ENCODE measurements around the gene TIGD7. TPM values are rescaled to one million over a fixed set of nuclear protein-coding genes. Genes with fewer than 3 reads are reported as not detected.

TIGD7 gene
- total RNA-seq, result 2.5 and 2.7 TPM in 2 replicates

GRCh38 chr16:3305109-3306068 lies at the start of gene TIGD7, which contains the start of gene ZNF75A:
TIGD7 (minus strand) TSS chr16:3305430; CDS start chr16:3300614, 4,816 bp downstream.
ZNF75A (plus strand) TSS chr16:3305497; CDS start chr16:3308429, 2,932 bp downstream.

GRCh38 chr16:3282730-3283542 lies 22.3 kb downstream of the TIGD7 start, which contains the start of gene ZNF263:
ZNF263 (plus strand) TSS chr16:3283491; CDS start chr16:3283819, 328 bp downstream.

DNA sequence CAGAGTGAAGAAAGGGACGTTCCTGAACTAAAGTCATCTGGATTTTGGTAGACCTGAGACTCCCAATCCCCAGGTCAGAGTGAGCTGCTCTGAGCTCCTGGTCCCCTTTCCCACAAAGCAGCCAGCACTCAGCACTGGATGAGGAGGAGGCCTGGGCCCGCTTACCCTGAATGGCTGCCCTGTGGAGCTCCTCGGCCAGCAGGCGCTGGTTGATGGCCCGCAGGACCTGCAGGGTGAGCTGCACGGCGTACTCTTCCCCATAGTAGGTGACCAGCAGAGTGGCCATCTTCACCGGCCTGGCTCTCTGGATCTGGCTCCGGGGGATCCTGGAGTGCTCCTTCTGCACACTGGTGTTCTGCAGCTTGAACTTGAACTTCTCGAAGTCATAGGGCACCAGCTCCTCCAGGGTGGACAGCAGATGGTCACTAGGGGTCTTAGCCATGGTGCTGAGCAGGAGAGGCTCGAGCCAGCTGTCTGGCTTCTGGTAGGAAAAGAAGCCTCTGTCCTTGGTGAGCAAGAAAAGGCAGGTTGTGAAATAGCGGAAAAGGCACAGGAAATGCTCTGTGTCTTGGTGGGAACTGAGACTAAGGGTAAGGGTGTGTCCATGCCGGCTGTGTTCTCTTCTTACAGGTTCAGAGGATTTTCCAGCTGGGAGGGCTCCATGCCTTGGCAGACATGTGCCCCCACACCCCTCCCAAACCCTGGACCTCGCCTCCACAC lies 48.9 kb downstream of the TIGD7 start, which contains the start of gene MEFV:
TSS of gene MEFV (minus strand) at position 488 of the 720 bp plus-strand sequence. CDS start at position 442, 46 bp downstream.

Other genes with a start within 250 kb of the TIGD7 start
- 24.1 and 25.2 TPM in 2 replicates for gene IL32, start 239.8 kb downstream of the TIGD7 start, total RNA-seq
- gene ZSCAN10, start 206.1 kb downstream of the TIGD7 start, total RNA-seq, result not detected in 2 replicates
- 13.8 and 14.6 TPM in 2 replicates for gene ZNF205, start 192.8 kb downstream of the TIGD7 start, total RNA-seq
- 4.2 TPM in 2 replicates for gene ZNF213, start 170.4 kb downstream of the TIGD7 start, total RNA-seq
- not detected in 2 replicates for gene OR1F1, start 117.2 kb downstream of the TIGD7 start, total RNA-seq
- gene ZNF200, start 70.3 kb downstream of the TIGD7 start, total RNA-seq, result 3.4 and 4.0 TPM in 2 replicates
- gene MEFV, start 48.8 kb downstream of the TIGD7 start, total RNA-seq, result not detected in 2 replicates
- gene ZNF263, start 21.9 kb downstream of the TIGD7 start, total RNA-seq, result 18.3 and 19.7 TPM in 2 replicates
- 11.6 and 12.5 TPM in 2 replicates for gene ZNF75A, start 67 bp upstream of the TIGD7 start, total RNA-seq
- gene OR2C1, start 50.5 kb upstream of the TIGD7 start, total RNA-seq, result not detected in 2 replicates
- gene ZSCAN32, start 95.6 kb upstream of the TIGD7 start, total RNA-seq, result 8.1 and 8.9 TPM in 2 replicates
- 7.6 and 8.9 TPM in 2 replicates for gene ZNF174, start 95.8 kb upstream of the TIGD7 start, total RNA-seq
- 0.67 and 0.74 TPM in 2 replicates for gene ZNF597, start 138.1 kb upstream of the TIGD7 start, total RNA-seq
- gene NAA60, start 138.2 kb upstream of the TIGD7 start, total RNA-seq, result 15.0 and 16.3 TPM in 2 replicates
- gene C16orf90, start 190.1 kb upstream of the TIGD7 start, total RNA-seq, result not detected in 2 replicates
- gene CLUAP1, start 195.6 kb upstream of the TIGD7 start, total RNA-seq, result 12.3 and 12.8 TPM in 2 replicates

Data from bronchus fibroblast of lung (primary cell).